T-helper 1 cell (primary cell): ENCODE measurements around the gene MYRIP.
A peak's percentile ranks its signal among the peaks of the same experiment; 100 is the strongest.
"Not testable (repeated sequence)": the region's sequence is repeated elsewhere in the genome, so short reads cannot be mapped to it uniquely, and the experiment has no call there.

Experiments
- DNase-seq, 5 donors: peaks; one replicate each; pipeline ENCODE4 v3.0.0-alpha.2; 2012 to 2020
- total RNA-seq, 4 donors: gene quantifications; one replicate each; lab custom pipeline; 2026; lab: John Stamatoyannopoulos, UW

Gene MYRIP
- total RNA-seq = 0 reads per million in 4 donors

GRCh38 chr3:39809181-39809994, at the start of gene MYRIP:
MYRIP (plus strand) TSS chr3:39809609; CDS start chr3:39900817, 91,208 bp downstream.
- DNase-seq = no peak

- DNase-seq = no peak
Measured at GRCh38 chr3:39760325-39760724, 49.1 kb upstream of the MYRIP start.

- DNase-seq = no peak
Measured at GRCh38 chr3:39762537-39763070, 46.8 kb upstream of the MYRIP start.

GRCh38 chr3:39763390-39763789, 46.0 kb upstream of the MYRIP start:
- DNase-seq = no peak

GRCh38 chr3:39765575-39765974, 43.8 kb upstream of the MYRIP start:
- no peak for DNase-seq

GRCh38 chr3:39766433-39766832, 43.0 kb upstream of the MYRIP start:
- no peak for DNase-seq

GRCh38 chr3:39766909-39767308, 42.5 kb upstream of the MYRIP start:
- DNase-seq = not testable (repeated sequence)

- not testable (repeated sequence) for DNase-seq
Measured at GRCh38 chr3:39778168-39778567, 31.2 kb upstream of the MYRIP start.

GRCh38 chr3:39779511-39780230, 29.7 kb upstream of the MYRIP start:
- peak in 1 of 5 donors; percentile 1 for DNase-seq

GRCh38 chr3:39780352-39780751, 29.1 kb upstream of the MYRIP start:
- no peak for DNase-seq

- DNase-seq = no peak
Measured at GRCh38 chr3:39781025-39781424, 28.4 kb upstream of the MYRIP start.

- no peak for DNase-seq
Measured at GRCh38 chr3:39781632-39782031, 27.8 kb upstream of the MYRIP start.

- no peak for DNase-seq
Measured at GRCh38 chr3:39783680-39784079, 25.7 kb upstream of the MYRIP start.

- no peak for DNase-seq
Measured at GRCh38 chr3:39784922-39785321, 24.5 kb upstream of the MYRIP start.

- no peak for DNase-seq
Measured at GRCh38 chr3:39788128-39788883, 21.1 kb upstream of the MYRIP start.

GRCh38 chr3:39791603-39792002, 17.8 kb upstream of the MYRIP start:
- no peak for DNase-seq

- no peak for DNase-seq
Measured at GRCh38 chr3:39794880-39795279, 14.5 kb upstream of the MYRIP start.

GRCh38 chr3:39801216-39801615, 8.2 kb upstream of the MYRIP start:
- DNase-seq = no peak

- not testable (repeated sequence) for DNase-seq
Measured at GRCh38 chr3:39802486-39802885, 6.9 kb upstream of the MYRIP start.

- no peak for DNase-seq
Measured at GRCh38 chr3:39803956-39804355, 5.5 kb upstream of the MYRIP start.

- DNase-seq = no peak
Measured at GRCh38 chr3:39804951-39805350, 4.5 kb upstream of the MYRIP start.

GRCh38 chr3:39805650-39806049, 3.8 kb upstream of the MYRIP start:
- no peak for DNase-seq

GRCh38 chr3:39806820-39807219, 2.6 kb upstream of the MYRIP start:
- DNase-seq = no peak
